CD4-positive, alpha-beta T cell treated with Interleukin-21 for 1 hour (primary cell): ENCODE results near the gene PFKFB1.

Experiments
- DNase-seq: peaks from one replicate; pipeline ENCODE4 v3.0.0-alpha.2; 2020

The PFKFB1 gene

GRCh38 chrX:54994099-54994498 lies at the start of gene PFKFB1:
PFKFB1 (minus strand) TSS chrX:54994188; CDS start chrX:54994007, 181 bp downstream.
- DNase-seq: no peak

GRCh38 chrX:55041514-55041913 lies 47.5 kb upstream of the PFKFB1 start:
- DNase-seq: no peak

GRCh38 chrX:55039471-55039870 lies 45.5 kb upstream of the PFKFB1 start:
- no peak for DNase-seq

DNA sequence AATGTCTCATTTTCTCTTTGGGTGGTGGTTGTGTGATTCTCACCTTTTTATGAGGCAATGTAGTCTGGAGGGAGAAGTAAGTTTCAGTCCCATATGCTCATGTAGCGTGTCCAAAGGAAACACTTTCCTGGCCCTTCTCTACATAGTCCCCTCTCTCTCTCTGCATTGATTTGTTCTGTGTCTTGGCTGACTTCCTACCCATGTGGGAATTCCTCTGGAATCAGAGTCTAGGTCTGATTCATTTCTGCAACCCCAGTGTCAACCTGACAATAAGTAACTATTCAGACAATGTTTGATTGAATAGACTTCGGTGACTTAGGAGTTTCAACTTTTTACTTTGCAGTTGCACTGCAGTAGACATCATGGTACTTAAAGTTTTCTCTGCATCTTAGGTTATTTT lies 39.4 kb upstream of the PFKFB1 start:
- no peak for DNase-seq

DNA sequence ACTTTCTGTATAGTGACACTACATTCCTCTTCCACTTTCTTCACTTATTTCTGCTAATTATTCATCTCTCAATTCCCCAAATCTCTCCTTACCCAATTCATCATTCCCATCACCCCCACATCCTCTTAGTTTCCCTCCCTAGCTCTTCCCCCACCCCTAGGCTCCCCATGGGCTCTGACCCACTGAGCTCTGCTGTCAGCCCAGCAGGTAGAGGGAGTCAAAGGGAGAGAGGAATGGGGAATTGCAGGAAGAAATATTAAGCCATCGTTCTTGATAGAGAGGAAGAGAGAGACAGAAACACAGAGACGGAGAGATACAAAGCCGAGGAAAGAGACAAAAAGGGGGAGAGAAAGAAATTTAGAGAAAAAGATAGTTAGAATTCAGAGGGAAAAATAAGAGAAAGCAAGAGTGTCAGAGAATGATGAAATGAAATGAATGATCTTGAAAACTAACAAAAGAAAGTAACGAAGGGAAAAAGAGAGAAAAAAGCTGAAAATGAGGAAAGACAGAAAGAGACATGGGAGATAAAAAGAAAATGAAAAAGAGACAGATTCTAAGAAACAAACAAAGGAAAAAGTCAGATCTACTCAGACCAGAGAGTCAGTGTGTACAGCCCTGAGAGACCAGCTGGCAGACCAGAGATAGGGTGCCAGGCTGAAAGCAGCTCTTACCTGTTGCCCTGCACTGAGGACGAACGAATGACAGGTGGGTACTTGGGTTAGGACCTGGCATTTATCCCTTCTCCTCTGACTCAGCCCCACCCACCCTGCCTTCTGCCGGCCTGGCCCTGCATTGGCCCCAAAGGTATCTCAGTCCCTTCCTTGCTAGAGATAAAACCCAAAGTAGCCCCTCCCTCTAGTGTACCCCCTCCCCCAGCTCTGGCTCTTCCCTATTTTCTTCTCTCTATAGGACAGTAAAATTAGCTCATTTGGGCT lies 36.5 kb upstream of the PFKFB1 start, which contains the start of gene ALAS2:
Gene ALAS2 (minus strand): TSS at position 707 of the 935 bp plus-strand sequence. CDS start 4,977 bp downstream, outside the sequence.
- DNase-seq: no peak

DNA sequence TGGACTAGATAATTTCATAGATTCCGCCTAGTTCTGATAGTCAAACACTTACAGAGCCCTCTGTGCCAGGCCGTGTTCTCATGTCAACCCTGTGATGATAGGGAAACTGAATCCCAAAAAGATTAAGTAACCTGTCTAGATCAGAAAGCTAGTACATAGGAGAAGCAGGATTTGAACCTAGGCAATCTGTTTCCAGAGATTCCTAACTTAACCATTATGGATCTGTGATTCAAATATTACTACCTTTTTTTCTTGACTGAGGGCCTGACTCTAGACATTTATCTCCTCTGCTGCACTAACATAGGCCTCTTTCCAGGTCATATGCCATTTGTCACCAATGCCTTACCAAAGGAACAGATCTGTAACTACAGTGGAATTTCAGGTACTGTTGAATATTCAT lies 35.3 kb upstream of the PFKFB1 start:
- no peak for DNase-seq

DNA sequence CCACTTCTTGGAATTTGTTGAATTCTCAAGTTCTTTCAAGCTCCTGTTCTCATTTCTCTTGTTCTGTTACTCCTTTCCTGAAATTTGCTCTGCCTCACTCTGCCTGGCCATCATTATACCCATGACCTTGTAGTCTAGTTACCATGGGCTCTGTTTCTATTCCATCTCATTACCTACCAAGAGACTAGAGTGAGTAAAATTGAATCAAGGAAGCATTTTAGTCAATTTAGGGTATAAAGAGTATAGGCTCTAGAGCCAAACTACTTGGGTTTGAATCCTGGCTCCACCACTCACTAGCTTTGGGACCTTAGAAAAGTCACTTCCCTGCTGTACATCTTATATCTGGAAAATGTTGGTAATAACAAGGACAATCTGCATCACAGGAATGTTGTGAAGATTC lies 34.6 kb upstream of the PFKFB1 start:
- DNase-seq: no peak

DNA sequence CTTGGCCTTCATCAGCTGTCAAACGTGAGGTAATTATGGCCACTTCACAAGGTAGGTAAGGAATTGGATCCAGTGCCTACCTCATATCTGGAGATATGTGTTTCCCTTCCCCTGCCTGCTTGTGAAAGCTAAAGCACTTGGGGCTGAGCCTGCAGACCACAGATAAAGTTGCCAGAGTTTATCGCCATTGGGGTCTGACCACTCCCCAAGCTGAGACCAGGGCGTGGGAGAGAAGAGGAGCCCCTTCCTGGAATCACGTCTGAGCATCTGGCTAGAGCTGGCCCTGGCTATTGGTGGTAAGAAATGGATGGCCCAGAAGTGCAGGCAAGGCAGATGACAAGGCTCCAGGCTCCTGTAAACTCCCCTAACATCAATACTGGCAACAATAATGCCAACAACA lies 34.1 kb upstream of the PFKFB1 start:
- no peak for DNase-seq

DNA sequence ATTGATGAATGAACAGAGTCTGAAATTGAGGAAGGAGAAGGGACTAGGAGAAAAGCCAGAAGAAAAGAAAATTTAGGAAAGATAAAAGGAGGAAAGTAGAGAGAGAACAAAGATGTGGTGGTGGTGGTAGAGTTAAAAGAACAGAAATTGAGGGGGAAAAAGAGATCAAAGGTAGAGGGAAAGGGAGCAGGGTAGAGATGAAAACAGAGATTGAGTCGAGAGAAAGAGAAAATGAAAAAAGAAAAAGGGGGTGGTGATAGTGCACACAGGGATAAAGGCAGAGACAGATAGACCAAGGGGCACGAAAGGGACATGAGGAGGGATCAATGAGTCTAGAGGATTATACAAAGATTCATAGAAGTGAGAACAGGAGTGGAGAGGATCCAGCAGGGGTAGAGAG lies 32.9 kb upstream of the PFKFB1 start:
- DNase-seq: no peak

DNA sequence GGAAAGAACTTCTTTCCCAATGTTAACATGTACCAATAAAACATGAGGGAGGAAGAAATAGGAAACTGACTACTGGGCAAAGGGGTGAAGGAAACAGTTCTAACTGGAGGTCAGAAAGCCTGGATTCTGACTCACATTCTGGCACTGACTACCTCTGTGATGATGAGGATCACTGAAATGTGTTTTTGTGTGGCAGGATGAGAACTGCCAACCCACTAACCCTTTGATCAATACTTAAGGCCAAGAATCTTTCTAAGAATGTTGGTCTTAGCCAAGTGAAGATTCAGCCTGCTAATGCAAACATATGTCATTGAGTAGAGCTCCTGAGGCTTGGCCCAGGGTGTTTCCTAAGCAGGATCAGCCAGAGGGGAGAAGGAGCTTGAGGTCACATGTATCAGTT lies 32.2 kb upstream of the PFKFB1 start:
- no peak for DNase-seq

DNA sequence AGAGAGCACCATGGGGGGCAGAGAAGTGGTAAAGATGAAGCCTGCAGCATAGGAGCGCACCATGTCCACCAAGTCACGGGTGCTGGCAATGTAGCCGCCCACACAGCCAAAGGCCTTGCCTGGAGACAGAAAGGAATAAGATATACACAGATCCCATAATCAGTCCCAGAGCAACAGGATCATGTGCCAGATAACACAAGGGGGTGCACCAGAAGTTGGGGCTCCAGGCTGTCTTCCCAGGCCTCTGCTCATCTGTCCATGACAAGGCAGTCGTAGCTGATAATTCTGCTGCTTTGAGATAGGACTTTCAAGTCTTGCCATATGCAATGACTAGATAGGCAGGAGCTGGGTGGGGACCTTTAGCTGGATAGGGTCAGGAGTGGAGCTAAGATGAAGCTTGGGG lies 20.9 kb upstream of the PFKFB1 start:
- DNase-seq: no peak

DNA sequence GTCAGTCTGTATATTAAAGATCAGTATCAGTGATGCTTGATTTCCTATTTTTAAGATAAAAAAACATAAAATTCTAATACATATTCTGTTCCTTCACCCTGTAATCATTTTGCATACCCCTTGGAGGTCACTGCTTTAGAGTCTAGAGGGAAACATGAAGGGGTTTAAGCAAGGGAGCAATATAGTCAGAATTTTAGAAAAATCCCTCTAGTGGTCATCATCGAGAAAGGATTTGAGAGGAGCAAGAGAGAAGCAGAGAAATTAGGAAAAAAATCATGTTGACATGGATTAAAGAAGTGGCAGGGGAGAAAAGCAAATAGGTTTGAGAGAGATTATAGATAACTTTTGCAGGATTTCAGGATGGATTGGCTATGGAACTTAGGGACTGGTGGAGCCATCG lies 17.3 kb upstream of the PFKFB1 start:
- no peak for DNase-seq

DNA sequence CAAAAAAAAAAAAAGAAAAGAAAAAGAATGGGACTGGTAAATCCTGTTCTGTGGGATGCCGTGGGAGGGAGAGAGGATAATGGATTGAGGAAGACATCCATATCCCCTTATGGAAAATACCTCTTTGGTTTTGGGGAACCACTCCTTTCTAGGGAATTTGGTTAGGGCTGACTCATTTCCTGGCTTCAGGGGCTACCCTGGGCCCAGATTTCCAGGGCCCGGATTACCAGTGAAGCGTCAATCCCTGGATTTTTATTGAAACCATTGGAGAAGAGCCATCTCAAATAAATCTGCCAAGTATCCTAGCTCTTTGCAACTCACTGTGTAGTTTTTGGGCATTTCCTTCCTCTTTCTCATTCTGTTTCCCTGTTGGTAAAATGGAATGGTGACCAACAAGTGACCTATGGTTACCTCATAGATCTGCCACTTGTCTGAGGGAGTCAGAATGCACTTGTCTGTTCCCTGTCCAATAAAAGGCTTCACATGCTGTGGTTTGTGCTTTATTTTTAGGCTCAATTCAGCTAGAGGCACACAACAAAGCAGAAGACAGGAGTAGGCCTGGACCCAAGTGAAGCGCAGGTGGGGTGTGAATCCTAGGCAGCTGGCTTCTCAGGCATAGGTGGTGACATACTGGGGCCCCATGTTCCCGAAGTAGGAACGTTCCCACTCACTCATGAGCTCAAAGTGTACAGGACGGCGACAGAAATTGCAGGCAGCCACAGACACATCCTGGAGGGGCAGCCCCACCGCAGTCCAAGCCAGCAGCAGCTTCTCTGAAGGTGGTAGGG lies 14.8 kb upstream of the PFKFB1 start:
- no peak for DNase-seq

DNA sequence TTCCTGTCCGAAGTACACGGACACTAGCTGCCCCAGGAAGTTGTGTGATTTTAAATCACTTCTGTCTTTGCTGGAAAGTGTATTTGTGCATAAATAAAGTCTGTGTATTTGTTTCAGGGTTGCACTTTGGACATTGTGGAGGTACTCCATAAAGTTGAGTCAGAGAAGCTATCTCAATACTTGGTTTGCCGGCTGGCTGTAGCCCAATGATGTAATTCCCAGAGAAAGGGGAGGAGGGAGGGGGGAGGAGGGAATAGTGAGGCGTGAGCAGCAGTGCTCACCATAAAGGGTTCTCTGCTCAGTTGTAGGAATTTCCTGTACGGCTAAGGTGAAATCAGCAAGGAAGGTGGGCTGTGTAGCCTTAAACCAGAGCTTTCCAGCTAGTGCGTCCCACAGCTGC lies 13.7 kb upstream of the PFKFB1 start:
- no peak for DNase-seq

GRCh38 chrX:55006827-55007621 lies 13.0 kb upstream of the PFKFB1 start:
- DNase-seq: no peak

DNA sequence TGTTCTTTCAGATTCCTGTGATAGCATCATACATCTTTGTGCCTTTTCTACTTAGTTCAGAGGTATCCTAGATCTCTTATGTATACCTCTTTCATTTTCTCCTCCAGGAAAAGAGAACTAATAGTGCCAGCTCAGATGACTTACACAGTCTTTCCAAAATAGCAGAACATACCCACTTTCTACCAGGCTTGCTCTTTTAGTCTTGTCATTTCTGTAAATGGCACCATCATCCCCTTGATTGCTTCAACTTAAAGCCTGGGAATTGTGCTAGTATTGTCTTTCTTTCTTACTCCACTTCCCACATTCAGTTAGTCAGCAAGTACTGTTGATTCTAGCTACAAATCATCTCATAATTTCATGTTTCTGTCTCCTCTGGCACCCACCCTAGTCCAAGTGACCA lies 11.3 kb upstream of the PFKFB1 start:
- DNase-seq: no peak

GRCh38 chrX:55004231-55004630 lies 10.2 kb upstream of the PFKFB1 start:
- DNase-seq: no peak

- peak; percentile 89 for DNase-seq
Observed at GRCh38 chrX:54999717-55000598, 6.0 kb upstream of the PFKFB1 start, which contains the start of gene APEX2. APEX2 (plus strand) TSS chrX:55000363; CDS start chrX:55000423, 60 bp downstream.

- DNase-seq: no peak
Observed at GRCh38 chrX:54995621-54996020, 1.6 kb upstream of the PFKFB1 start.

- no peak for DNase-seq
Observed at GRCh38 chrX:54994668-54995351, 822 bp upstream of the PFKFB1 start.

DNA sequence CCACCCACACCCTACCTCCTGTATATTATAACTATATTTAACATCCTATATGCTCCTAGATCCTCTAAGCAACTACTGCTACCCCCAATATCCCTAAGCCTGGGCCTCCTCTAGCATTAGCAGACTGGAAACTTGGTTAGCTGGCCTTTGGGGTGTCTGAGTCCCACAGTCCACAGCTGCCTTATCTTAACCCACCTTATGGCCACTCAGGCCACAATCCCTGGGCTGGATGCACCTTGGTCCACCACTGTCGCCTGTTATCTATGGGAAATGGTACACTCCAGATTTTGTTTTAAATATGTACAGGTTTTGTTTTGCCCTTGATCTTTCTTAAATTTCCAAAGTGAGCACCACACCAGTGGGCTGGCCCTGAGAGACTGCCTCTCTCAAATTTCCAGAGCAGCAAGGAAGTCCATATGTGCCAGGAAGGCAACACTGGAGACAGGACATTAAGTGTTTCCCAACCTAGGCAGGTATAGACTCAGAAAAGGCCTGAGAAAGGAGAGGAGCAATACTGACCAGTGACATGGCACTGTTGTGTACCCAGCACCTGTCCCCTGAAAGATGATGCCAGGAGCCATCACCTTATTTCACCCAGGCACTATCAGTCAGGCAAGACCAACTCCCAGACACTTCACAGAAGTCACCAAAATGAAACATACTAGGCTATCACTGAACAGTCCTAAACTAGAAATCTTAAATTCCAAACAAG lies 921 bp downstream of the PFKFB1 start:
- no peak for DNase-seq
